Measurements from ENCODE around the gene HUS1. TPM values are rescaled to one million over a fixed set of nuclear protein-coding genes. Genes with fewer than 3 reads are reported as not detected.

Gene HUS1
- total and polyA plus RNA-seq, 3 experiments from 2014 or later: 35.0 to 65.0 (median 64.9) TPM

GRCh38 chr7:47978790-47979144 lies 648 bp downstream of the HUS1 start:
- H3K9me3 ChIP-seq (ENCODE audit: low read length): no peaks in the 10 kb centered on the region
- Mint-ChIP-seq H3K27me3 (no peaks in the 10 kb centered on the region), H3K27ac (peak overlapping the region in 7 of 8 donors; percentile 86 to 100 (median 98)), H3K4me1 (peaks cover 23 to 45% (median 41%) of the 10 kb centered on the region in 3 donors), H3K4me3 (peak overlapping the region; percentile 88 to 99 (median 94)), H3K36me3 (peaks cover 8 to 54% (median 14%) of the 10 kb centered on the region in 3 donors), H3K9me3 (no peaks in the 10 kb centered on the region)
- H3K4me3 ChIP-seq (ENCODE audit: low read length): peak overlapping the region; percentile 52
- POLR2A ChIA-PET: interaction anchor here (1.3 kb wide), 1 partner anchor 110 kb away, joined by 5 read pairs; the partner anchor contains the start of gene UPP1
- no peaks in the 10 kb centered on the region for H3K27me3 ChIP-seq (ENCODE audit: insufficient read depth, low read length, poor library complexity, severe bottlenecking)
- H3K27ac ChIP-seq (ENCODE audit: low read depth, low read length): peak overlapping the region; percentile 86
- H3K4me1 ChIP-seq (ENCODE audit: insufficient read depth, low read length): peaks cover 12% of the 10 kb centered on the region
- DNase-seq: no peak
- H3K36me3 ChIP-seq (ENCODE audit: insufficient read depth, low read length): peaks cover 38% of the 10 kb centered on the region
- CTCF ChIA-PET: interaction anchor here (1.1 to 1.8 kb wide), 6 partner anchors 10 to 131 kb away, joined by 3 to 12 read pairs (median 4); no protein-coding TSS in a partner anchor

GRCh38 chr7:47973739-47974138 lies 5.7 kb downstream of the HUS1 start:
- Mint-ChIP-seq H3K4me3 (no peak overlapping the region), H3K27me3 (no peaks in the 10 kb centered on the region), H3K36me3 (peaks cover 8 to 93% (median 35%) of the 10 kb centered on the region in 3 donors), H3K4me1 (peaks cover 36 to 69% (median 59%) of the 10 kb centered on the region in 3 donors), H3K27ac (peak overlapping the region in 3 of 8 donors; percentile 3 to 62 (median 21)), H3K9me3 (no peaks in the 10 kb centered on the region)
- peaks cover 52% of the 10 kb centered on the region for H3K36me3 ChIP-seq (ENCODE audit: insufficient read depth, low read length)
- DNase-seq: no peak
- no peaks in the 10 kb centered on the region for H3K27me3 ChIP-seq (ENCODE audit: insufficient read depth, low read length, poor library complexity, severe bottlenecking)
- peaks cover 10% of the 10 kb centered on the region for H3K4me1 ChIP-seq (ENCODE audit: insufficient read depth, low read length)
- no peaks in the 10 kb centered on the region for H3K9me3 ChIP-seq (ENCODE audit: low read length)
- no peak overlapping the region for H3K4me3 ChIP-seq (ENCODE audit: low read length)
- POLR2A ChIA-PET: no interaction called here
- CTCF ChIA-PET: interaction anchor here (2.0 kb wide), 1 partner anchor 29 kb away, joined by 7 read pairs; no protein-coding TSS in a partner anchor
- H3K27ac ChIP-seq (ENCODE audit: low read depth, low read length): no peak overlapping the region

GRCh38 chr7:47970761-47971160 lies 8.7 kb downstream of the HUS1 start:
- H3K27ac Mint-ChIP-seq: peak overlapping the region in 3 of 8 donors; percentile 30 to 75 (median 70)

GRCh38 chr7:47968847-47969774 lies 10.3 kb downstream of the HUS1 start:
- H3K4me1 Mint-ChIP-seq: peaks cover 28 to 51% (median 43%) of the 10 kb centered on the region in 3 donors
- H3K36me3 Mint-ChIP-seq: peaks cover 17 to 93% (median 43%) of the 10 kb centered on the region in 3 donors
- H3K27me3 Mint-ChIP-seq: no peaks in the 10 kb centered on the region
- no peaks in the 10 kb centered on the region for H3K9me3 Mint-ChIP-seq
- POLR2A ChIA-PET: no interaction called here
- H3K4me3 Mint-ChIP-seq: no peak overlapping the region
- H3K4me3 ChIP-seq (ENCODE audit: low read length): no peak overlapping the region
- H3K27ac Mint-ChIP-seq: peak overlapping the region in 5 of 8 donors; percentile 37 to 88 (median 56)
- CTCF ChIA-PET: interaction anchor here (0.8 to 2.2 kb wide), 4 partner anchors 9 to 141 kb away, joined by 4 to 6 read pairs (median 5); no protein-coding TSS in a partner anchor
- peaks cover 63% of the 10 kb centered on the region for H3K36me3 ChIP-seq (ENCODE audit: insufficient read depth, low read length)
- peak; percentile 17 to 57 (median 20) for DNase-seq
- H3K4me1 ChIP-seq (ENCODE audit: insufficient read depth, low read length): no peaks in the 10 kb centered on the region
- no peaks in the 10 kb centered on the region for H3K27me3 ChIP-seq (ENCODE audit: insufficient read depth, low read length, poor library complexity, severe bottlenecking)
- no peaks in the 10 kb centered on the region for H3K9me3 ChIP-seq (ENCODE audit: low read length)
- H3K27ac ChIP-seq (ENCODE audit: low read depth, low read length): no peak overlapping the region

More at GRCh38 chr7:47970761-47971160, 8.7 kb downstream of the HUS1 start:
- Mint-ChIP-seq H3K36me3 (peaks cover 7 to 93% (median 45%) of the 10 kb centered on the region in 3 donors), H3K9me3 (no peaks in the 10 kb centered on the region), H3K4me3 (no peak overlapping the region), H3K27me3 (no peaks in the 10 kb centered on the region), H3K4me1 (peaks cover 31 to 57% (median 51%) of the 10 kb centered on the region in 3 donors)
- Histone ChIP-seq H3K4me3 (ENCODE audit: low read length) (no peak overlapping the region), H3K36me3 (ENCODE audit: insufficient read depth, low read length) (peaks cover 56% of the 10 kb centered on the region), H3K27me3 (ENCODE audit: insufficient read depth, low read length, poor library complexity, severe bottlenecking) (no peaks in the 10 kb centered on the region), H3K9me3 (ENCODE audit: low read length) (no peaks in the 10 kb centered on the region), H3K4me1 (ENCODE audit: insufficient read depth, low read length) (no peaks in the 10 kb centered on the region), H3K27ac (ENCODE audit: low read depth, low read length) (no peak overlapping the region)
- DNase-seq: no peak
- POLR2A ChIA-PET: interaction anchor here (0.6 kb wide), 1 partner anchor 11 kb away, joined by 4 read pairs; no protein-coding TSS in a partner anchor
- CTCF ChIA-PET: interaction anchor here (1.5 kb wide), 1 partner anchor 25 kb away, joined by 3 read pairs; no protein-coding TSS in a partner anchor

- CTCF ChIA-PET: no interaction called here
- Mint-ChIP-seq H3K27me3 (no peaks in the 10 kb centered on the region), H3K27ac (peak overlapping the region in 2 of 8 donors; percentile 29 to 80), H3K36me3 (peaks cover 18 to 91% (median 40%) of the 10 kb centered on the region in 3 donors), H3K4me3 (no peak overlapping the region), H3K4me1 (peaks cover 24 to 37% (median 30%) of the 10 kb centered on the region in 3 donors), H3K9me3 (no peaks in the 10 kb centered on the region)
- H3K36me3 ChIP-seq (ENCODE audit: insufficient read depth, low read length): peaks cover 53% of the 10 kb centered on the region
- H3K4me3 ChIP-seq (ENCODE audit: low read length): no peak overlapping the region
- H3K27me3 ChIP-seq (ENCODE audit: insufficient read depth, low read length, poor library complexity, severe bottlenecking): no peaks in the 10 kb centered on the region
- no peaks in the 10 kb centered on the region for H3K9me3 ChIP-seq (ENCODE audit: low read length)
- POLR2A ChIA-PET: no interaction called here
- no peaks in the 10 kb centered on the region for H3K4me1 ChIP-seq (ENCODE audit: insufficient read depth, low read length)
- no peak for DNase-seq
- H3K27ac ChIP-seq (ENCODE audit: low read depth, low read length): no peak overlapping the region
Observed at GRCh38 chr7:47967708-47968107, 11.7 kb downstream of the HUS1 start.

GRCh38 chr7:47967123-47967522 lies 12.3 kb downstream of the HUS1 start:
- POLR2A ChIA-PET: no interaction called here
- Histone ChIP-seq H3K27me3 (ENCODE audit: insufficient read depth, low read length, poor library complexity, severe bottlenecking) (no peaks in the 10 kb centered on the region), H3K4me1 (ENCODE audit: insufficient read depth, low read length) (no peaks in the 10 kb centered on the region), H3K9me3 (ENCODE audit: low read length) (no peaks in the 10 kb centered on the region), H3K27ac (ENCODE audit: low read depth, low read length) (no peak overlapping the region), H3K36me3 (ENCODE audit: insufficient read depth, low read length) (peaks cover 59% of the 10 kb centered on the region), H3K4me3 (ENCODE audit: low read length) (no peak overlapping the region)
- Mint-ChIP-seq H3K4me3 (no peak overlapping the region), H3K27ac (peak overlapping the region in 3 of 8 donors; percentile 56 to 80 (median 70)), H3K36me3 (peaks cover 18 to 92% (median 41%) of the 10 kb centered on the region in 3 donors), H3K9me3 (no peaks in the 10 kb centered on the region), H3K27me3 (no peaks in the 10 kb centered on the region), H3K4me1 (peaks cover 22 to 37% (median 24%) of the 10 kb centered on the region in 3 donors)
- CTCF ChIA-PET: interaction anchor here (1.1 kb wide), 1 partner anchor 143 kb away, joined by 3 read pairs; no protein-coding TSS in a partner anchor
- DNase-seq: no peak

GRCh38 chr7:47965456-47965855 lies 14.0 kb downstream of the HUS1 start:
- POLR2A ChIA-PET: no interaction called here

More at GRCh38 chr7:47965456-47965855, 14.0 kb downstream of the HUS1 start:
- H3K4me1 ChIP-seq (ENCODE audit: insufficient read depth, low read length): no peaks in the 10 kb centered on the region
- no peaks in the 10 kb centered on the region for H3K9me3 ChIP-seq (ENCODE audit: low read length)
- no peaks in the 10 kb centered on the region for H3K27me3 ChIP-seq (ENCODE audit: insufficient read depth, low read length, poor library complexity, severe bottlenecking)
- peaks cover 19 to 27% (median 24%) of the 10 kb centered on the region in 3 donors for H3K4me1 Mint-ChIP-seq
- H3K9me3 Mint-ChIP-seq: no peaks in the 10 kb centered on the region
- no peak overlapping the region for H3K4me3 ChIP-seq (ENCODE audit: low read length)
- peaks cover 66% of the 10 kb centered on the region for H3K36me3 ChIP-seq (ENCODE audit: insufficient read depth, low read length)
- no peak overlapping the region for H3K27ac ChIP-seq (ENCODE audit: low read depth, low read length)
- CTCF ChIA-PET: no interaction called here
- no peak for DNase-seq
- H3K4me3 Mint-ChIP-seq: no peak overlapping the region
- H3K27ac Mint-ChIP-seq: peak overlapping the region in 2 of 8 donors; percentile 41 to 90
- no peaks in the 10 kb centered on the region for H3K27me3 Mint-ChIP-seq
- H3K36me3 Mint-ChIP-seq: peaks cover 27 to 94% (median 48%) of the 10 kb centered on the region in 3 donors

Measured in CD8-positive, alpha-beta memory T cell (primary cell).